LNCaP clone FGC (cell line): ENCODE data around the gene TRMT10A.

Source experiments
- DNase-seq: peaks from one replicate; pipeline ENCODE4 v3.0.0-alpha.2; 2011; ENCODE audit warnings: low read depth
- H3K4me3 ChIP-seq: 2 replicates; pipeline ENCODE4 v1.5.1; 2011; ENCODE audit warnings: mild to moderate bottlenecking, low read depth, low read length, control low read depth
- TF ChIP-seq, protein P1 (sequence below): IDR thresholded peaks from 2 replicates; pipeline ENCODE4 v1.5.1; 2012; ENCODE audit warnings: mild to moderate bottlenecking; ENCODE audit not compliant: control insufficient read depth, insufficient read depth; ENCODE audit errors: extremely low read depth

TRMT10A gene

DNA sequence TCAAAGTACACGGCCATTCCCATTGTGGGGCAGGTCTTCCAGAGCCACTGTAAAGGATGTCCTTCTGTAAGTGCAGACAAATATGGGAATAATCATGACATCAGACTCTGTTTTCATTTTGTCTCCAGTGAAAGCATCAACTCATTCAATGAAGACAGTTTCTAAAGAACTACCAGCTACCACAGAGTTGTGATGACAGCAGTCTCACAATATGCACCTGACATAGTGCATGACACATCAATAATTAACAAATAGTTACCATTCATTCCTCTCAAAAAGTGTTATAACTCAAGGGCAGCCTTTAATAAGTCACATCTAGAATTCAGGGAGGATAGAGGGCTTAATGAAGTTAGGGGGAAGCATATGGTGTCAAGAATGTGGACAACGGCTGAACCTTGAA is 31.0 kb upstream of the TRMT10A start:
- H3K4me3 ChIP-seq, result no peak overlapping the region
- TF ChIP-seq, protein P1, sequence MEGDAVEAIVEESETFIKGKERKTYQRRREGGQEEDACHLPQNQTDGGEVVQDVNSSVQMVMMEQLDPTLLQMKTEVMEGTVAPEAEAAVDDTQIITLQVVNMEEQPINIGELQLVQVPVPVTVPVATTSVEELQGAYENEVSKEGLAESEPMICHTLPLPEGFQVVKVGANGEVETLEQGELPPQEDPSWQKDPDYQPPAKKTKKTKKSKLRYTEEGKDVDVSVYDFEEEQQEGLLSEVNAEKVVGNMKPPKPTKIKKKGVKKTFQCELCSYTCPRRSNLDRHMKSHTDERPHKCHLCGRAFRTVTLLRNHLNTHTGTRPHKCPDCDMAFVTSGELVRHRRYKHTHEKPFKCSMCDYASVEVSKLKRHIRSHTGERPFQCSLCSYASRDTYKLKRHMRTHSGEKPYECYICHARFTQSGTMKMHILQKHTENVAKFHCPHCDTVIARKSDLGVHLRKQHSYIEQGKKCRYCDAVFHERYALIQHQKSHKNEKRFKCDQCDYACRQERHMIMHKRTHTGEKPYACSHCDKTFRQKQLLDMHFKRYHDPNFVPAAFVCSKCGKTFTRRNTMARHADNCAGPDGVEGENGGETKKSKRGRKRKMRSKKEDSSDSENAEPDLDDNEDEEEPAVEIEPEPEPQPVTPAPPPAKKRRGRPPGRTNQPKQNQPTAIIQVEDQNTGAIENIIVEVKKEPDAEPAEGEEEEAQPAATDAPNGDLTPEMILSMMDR, result no peak
- DNase-seq, result no peak

DNA sequence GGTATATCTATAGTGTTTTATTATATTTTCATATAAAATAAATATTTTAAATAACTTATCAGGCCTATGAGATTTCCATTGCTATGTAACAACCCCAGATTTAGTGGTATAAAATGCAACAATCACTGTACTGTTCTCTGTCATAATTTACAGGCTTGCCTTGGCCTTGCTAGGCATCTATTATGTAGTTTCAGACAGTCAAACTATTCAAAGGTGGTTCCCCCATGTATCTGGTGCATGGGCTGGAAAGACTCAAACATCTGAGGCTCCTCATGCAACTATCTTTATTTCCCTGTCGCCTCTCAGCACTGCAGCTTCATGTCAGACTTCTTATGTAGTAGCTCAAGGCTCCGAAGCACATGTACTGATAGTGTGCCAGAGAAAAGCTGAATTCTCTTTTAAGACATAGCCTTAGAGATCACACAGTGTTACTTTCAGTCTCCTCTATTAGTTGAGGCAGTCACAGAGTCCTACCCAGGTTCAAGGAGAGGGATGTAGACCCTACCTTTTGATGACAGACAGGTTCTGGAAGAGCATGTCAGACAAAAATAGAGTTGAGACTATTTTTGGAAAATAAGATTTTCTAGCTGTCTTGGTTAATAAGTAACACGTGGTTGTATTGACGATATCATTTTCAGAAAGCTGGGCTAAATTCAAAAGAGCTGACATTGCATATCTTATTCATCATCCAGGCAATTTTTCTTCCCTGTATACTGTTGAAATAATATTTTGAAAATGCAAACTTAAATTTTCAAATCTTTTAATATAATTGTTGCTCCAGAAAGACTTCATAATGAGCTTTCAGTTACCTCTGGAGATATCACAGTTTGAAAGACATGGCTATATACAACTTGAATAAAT is 30.2 kb upstream of the TRMT10A start:
- no peak for DNase-seq
- TF ChIP-seq, protein P1, result no peak
- no peak overlapping the region for H3K4me3 ChIP-seq

DNA sequence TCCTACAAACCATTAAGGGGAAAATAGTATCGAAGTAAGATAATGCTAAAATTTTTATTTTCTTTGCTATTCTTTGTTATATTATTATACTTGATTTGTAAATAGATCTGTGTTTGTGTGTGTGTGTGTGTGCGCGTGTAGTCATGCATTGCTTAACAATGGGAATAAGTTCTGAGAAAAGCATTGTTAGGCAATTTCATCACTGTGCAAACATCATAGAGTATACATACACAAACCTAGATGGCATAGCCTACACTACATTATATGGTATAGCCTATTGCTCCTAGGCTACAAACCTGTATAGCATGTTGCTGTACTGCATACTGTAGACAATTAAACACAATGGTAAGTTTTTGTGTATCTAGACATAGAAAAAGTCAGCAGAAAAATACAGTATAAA is 27.9 kb upstream of the TRMT10A start:
- no peak for DNase-seq
- TF ChIP-seq, protein P1, result no peak
- no peak overlapping the region for H3K4me3 ChIP-seq

DNA sequence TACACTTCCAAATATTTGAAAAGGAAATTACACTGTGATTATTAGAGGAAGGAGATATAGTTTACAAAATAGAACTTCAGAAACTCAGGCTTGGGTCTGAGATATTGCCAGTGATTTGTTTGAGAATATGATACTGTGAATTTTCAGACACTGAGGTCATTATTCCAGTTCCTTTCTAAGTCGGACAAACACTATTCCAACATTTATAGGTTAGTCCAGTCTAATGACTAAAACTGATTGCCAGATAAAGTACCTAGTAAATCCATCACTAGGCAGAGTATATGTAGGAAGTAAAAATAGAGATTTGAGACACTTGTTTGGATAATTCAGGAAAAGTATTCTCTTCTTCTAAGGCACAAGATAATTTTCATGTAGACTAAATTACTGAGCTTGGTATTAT is 24.0 kb upstream of the TRMT10A start:
- no peak overlapping the region for H3K4me3 ChIP-seq
- DNase-seq, result peak; percentile 73
- TF ChIP-seq, protein P1, result no peak

DNA sequence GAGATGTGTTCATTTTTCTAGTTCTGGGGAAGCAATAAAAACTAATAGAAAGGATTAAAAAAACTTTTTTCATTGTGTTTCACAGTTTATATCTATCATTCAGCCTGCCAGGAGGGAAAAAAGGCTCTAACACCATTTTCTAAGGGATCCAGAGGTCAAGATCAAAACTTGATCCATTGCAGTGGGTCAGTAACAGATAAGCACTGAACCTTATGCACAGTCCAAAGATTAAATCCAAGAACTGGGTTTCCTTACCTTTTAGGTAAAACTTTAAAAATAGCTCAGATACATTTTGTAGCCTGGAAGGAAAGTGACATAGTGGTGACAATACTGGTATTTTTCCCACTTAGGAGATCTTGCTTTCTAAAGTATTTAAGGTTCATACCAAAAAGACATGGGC is 23.5 kb upstream of the TRMT10A start:
- no peak for DNase-seq
- H3K4me3 ChIP-seq, result no peak overlapping the region
- TF ChIP-seq, protein P1, result no peak

DNA sequence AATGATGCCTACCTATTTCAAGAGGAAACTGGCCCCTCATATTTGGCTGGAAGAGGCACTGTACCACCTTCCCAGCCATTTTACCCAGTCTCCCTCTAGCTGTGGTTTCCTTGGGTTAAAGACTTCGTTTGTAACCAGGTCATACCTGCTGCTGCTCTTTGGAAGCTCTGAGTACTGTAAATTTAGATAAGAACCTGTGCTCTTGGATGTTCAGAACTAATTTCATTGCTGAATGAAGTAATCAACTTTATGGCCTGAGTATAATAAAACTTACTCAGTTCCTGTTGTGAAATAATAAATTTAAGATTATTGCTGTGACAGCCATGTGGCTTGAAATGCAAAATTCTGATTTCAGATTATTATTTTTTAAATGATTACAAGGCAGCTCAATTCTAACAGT is 23.0 kb upstream of the TRMT10A start:
- TF ChIP-seq, protein P1, result no peak
- DNase-seq, result no peak
- no peak overlapping the region for H3K4me3 ChIP-seq

DNA sequence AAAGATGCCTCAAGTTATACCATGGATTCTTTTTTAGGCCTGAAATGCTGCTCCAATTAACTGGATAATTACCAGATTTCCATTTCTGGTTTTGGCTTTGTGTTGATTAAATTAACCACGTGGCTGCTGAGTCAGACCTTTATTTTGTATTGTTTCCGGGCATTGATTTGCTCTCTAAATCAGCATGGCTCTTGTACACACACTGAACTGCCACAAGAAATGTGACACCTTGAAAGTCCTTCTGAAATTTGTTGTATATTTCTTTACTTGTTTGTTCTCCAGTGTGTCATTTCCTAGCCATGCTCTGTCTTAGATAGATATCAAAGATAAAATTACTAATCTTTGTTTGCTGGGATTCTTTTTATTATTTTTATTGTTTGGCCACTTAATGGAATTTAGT is 22.5 kb upstream of the TRMT10A start:
- TF ChIP-seq, protein P1, result no peak
- DNase-seq, result peak; percentile 34
- no peak overlapping the region for H3K4me3 ChIP-seq
